ENCODE measurements around the gene GLT1D1.
"Not testable (repeated sequence)": the region's sequence is repeated elsewhere in the genome, so short reads cannot be mapped to it uniquely, and the experiment has no call there.

Gene GLT1D1

DNA sequence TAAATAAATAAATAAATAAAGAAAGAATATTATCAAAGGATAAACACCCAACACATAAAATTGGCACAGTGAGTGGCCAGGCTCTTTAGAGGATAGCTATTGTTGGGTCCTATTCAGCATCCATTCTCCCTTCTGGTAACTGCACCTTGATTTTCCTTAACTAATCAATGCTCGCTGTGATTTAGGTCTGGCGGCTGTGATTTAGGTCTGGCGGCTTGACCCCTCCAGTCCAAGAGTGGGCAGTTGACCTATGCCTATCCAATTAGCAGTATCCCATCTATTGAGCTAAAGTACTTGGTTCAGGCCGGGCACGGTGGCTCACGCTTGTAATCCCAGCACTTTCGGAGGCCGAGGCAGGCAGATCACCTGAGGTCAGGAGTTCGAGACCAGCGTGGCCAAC is 19.9 kb upstream of the GLT1D1 start:
- TF ChIP-seq, protein P1, sequence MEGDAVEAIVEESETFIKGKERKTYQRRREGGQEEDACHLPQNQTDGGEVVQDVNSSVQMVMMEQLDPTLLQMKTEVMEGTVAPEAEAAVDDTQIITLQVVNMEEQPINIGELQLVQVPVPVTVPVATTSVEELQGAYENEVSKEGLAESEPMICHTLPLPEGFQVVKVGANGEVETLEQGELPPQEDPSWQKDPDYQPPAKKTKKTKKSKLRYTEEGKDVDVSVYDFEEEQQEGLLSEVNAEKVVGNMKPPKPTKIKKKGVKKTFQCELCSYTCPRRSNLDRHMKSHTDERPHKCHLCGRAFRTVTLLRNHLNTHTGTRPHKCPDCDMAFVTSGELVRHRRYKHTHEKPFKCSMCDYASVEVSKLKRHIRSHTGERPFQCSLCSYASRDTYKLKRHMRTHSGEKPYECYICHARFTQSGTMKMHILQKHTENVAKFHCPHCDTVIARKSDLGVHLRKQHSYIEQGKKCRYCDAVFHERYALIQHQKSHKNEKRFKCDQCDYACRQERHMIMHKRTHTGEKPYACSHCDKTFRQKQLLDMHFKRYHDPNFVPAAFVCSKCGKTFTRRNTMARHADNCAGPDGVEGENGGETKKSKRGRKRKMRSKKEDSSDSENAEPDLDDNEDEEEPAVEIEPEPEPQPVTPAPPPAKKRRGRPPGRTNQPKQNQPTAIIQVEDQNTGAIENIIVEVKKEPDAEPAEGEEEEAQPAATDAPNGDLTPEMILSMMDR (IDR thresholded peaks at IDR 0.05), result no peak
- TF ChIP-seq ZFX (IDR thresholded peaks at IDR 0.05; ENCODE audit: borderline replicate concordance), result no peak
- no peak overlapping the region for H3K27ac ChIP-seq

DNA sequence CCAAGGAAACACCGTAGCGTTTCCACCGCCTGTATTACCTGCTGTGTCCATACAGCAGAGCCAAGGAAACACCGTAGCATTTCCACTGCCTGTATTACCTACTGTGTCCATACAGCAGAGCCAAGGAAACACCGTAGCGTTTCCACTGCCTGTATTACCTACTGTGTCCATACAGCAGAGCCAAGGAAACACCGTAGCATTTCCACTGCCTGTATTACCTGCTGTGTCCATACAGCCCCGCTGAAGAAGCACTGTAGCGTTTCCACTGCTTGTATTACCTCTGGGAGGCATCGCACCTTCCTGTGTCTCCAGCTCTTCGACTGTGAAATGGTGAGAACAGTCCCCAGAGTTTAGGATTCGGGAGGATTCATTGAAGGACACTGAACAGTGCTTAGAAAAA is 13.4 kb upstream of the GLT1D1 start:
- not testable (repeated sequence) for H3K27ac ChIP-seq

DNA sequence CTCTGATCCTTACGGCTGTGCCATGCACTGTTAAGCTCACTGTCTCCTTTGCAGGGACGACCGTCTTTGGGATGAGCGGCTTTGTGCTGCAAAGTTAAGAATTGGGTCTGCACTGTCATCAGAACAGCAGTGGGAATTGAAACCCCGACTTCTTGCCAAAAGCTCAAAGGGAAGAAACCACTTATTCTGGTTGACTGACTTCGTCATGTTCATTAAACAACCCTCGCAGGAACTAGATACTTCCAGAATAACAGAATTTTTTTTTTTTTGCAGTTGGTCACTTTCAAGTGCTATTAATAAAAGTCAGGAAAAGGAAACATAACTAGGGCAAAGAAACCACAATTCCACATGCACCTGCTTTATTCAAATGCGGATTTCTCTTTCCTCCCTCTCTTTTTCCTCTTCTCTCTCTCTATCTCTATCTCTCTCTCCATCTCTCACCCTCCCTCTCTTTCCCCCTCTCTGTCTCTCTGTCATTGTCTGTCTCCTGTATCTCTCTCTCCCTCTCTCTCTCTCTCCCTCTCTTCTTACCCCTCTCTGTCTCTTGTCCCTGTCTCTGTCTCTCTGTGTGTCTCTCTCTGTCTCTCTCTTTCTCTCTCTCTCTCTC is 12.3 kb upstream of the GLT1D1 start:
- no peak overlapping the region for H3K27ac ChIP-seq
- TF ChIP-seq, protein P1 (IDR thresholded peaks at IDR 0.05), result no peak
- TF ChIP-seq ZFX (IDR thresholded peaks at IDR 0.05; ENCODE audit: borderline replicate concordance), result no peak

DNA sequence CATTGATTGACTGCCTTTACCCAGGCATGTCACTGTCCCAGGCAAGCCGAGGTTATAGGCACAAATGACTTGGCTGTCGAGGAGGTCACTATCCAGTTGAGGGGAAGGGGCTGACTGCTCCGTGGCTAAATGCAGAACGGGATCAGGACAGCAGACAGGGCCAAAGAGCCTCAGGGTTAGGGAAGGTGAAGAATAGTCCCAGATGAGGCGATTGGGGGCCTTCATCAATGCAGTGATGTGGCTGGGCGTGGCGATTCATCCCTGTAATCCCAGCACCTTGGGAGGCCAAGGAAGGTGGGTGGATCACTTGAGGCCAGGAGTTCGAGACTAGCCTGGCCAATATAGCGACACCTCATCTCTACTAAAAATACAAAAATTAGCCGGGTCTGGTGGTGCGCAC is 10.7 kb upstream of the GLT1D1 start:
- H3K27ac ChIP-seq, result no peak overlapping the region
- no peak for TF ChIP-seq ZFX (IDR thresholded peaks at IDR 0.05; ENCODE audit: borderline replicate concordance)
- TF ChIP-seq, protein P1 (IDR thresholded peaks at IDR 0.05), result no peak

DNA sequence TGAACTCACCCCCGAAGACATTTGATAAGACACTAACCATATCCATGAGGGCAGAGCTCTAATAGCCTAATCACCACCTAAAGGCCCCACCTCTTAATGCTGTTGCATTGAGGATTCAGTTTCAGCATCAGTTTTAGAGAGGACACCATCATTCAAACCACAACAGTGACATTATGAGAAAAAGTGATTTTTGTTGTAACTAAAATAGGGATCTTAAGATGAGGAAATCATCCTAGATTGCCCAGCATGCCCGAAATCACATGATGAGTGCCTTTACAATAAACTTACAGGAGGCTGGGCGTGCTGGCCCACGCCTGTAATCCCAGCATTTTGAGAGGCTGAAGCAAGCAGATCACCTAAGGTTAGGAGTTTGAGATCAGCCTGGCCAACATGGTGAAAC is 9.7 kb upstream of the GLT1D1 start:
- H3K27ac ChIP-seq, result no peak overlapping the region
- TF ChIP-seq ZFX (IDR thresholded peaks at IDR 0.05; ENCODE audit: borderline replicate concordance), result no peak
- TF ChIP-seq, protein P1 (IDR thresholded peaks at IDR 0.05), result no peak

DNA sequence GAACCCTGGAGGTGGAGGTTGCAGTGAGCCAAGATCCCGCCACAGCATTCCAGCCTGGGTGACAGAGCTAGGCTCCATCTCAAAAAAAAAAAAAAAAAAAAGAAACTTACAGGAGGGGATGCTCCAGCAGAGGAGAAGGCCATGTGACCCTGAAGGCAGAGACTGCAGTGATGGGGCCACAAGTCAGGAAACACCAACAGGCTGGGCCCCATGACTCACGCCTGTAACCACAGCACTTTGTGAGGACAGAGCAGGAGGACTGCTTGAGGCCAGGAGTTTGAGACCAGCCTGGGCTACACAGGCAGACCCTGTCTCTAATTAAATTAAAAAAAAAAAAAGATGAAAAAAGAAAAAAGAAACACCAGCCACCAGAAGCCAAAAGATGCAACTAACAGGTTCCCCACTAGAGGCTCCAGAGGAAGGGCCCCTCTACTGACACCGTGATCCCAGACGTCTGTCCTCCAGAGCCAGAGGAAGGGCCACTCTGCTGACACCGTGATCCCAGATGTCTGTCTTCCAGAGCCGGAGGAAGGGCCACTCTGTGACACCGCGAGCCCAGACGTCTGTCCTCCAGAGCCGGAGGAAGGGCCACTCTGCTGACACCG is 9.1 kb upstream of the GLT1D1 start:
- no peak overlapping the region for H3K27ac ChIP-seq

DNA sequence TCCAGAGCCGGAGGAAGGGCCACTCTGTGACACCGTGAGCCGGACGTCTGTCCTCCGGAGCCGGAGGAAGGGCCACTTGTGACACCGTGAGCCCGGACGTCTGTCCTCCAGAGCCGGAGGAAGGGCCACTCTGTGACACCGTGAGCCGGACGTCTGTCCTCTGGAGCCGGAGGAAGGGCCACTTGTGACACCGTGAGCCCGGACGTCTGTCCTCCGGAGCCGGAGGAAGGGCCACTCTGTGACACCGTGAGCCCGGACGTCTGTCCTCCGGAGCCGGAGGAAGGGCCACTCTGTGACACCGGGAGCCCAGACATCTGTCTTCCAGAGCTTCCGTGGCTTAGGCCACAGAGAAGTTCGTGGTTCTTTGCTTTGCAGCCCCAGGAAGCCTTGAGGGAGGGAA is 6.6 kb upstream of the GLT1D1 start:
- not testable (repeated sequence) for H3K27ac ChIP-seq

More for the DNA sequence above, 9.1 kb upstream of the GLT1D1 start:
- TF ChIP-seq, protein P1 (IDR thresholded peaks at IDR 0.05), result peak; percentile 40
- no peak for TF ChIP-seq ZFX (IDR thresholded peaks at IDR 0.05; ENCODE audit: borderline replicate concordance)

DNA sequence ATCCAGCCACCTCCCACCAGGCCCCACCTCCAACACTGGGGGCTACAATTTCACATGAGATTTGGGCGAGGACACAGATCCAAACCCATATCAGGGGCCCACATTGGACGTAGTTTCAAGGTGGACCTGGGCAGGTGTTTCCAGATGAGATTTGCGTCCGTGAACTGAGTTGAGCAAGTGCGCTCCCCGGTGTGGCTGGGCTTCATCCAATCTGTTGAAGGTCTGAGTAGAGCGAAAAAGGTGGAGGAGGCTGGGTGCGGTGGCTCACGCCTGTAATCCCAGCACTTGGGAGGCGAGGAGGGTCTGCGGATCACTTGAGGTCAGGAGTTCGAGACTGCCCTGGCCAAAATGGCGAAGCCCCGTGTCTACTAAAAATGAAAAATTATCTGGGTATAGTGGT is 4.9 kb upstream of the GLT1D1 start:
- H3K27ac ChIP-seq, result no peak overlapping the region
- TF ChIP-seq ZFX (IDR thresholded peaks at IDR 0.05; ENCODE audit: borderline replicate concordance), result no peak
- TF ChIP-seq, protein P1 (IDR thresholded peaks at IDR 0.05), result no peak

DNA sequence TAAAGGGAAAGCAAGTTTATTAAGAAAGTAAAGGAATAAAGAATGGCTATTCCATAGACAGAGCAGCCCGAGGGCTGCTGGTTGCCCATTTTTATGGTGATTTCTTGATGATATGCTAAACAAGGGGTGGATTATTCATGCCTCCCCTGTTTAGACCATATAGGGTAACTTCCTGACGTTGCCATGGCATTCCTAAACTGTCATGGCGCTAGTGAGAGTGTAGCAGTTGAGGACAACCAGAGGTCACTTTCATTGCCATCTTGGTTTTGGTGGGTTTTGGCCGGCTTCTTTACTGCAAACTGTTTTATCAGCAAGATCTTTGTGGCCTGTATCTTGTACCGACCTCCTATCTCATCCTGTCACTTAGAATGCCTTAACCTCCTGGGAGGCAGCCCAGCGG is 3.5 kb upstream of the GLT1D1 start:
- H3K27ac ChIP-seq, result not testable (repeated sequence)
